Stimulated activated CD8-positive, alpha-beta memory T cell treated with anti-CD3 and anti-CD28 coated beads, Interleukin-7, amount 100 ng/mL, for 1 hour (primary cell): ENCODE data around the gene PDLIM5.
"Not testable (repeated sequence)": the region's sequence is repeated elsewhere in the genome, so short reads cannot be mapped to it uniquely, and the experiment has no call there.

Source experiments
- DNase-seq, 2 donors: peaks; one replicate each; pipeline ENCODE4 v3.0.0-alpha.2; 2020; ENCODE audit warnings: low read depth in 2 of 2

Gene PDLIM5

GRCh38 chr4:94462572-94462971 is 10.8 kb downstream of the PDLIM5 start:
- DNase-seq, result no peak

- no peak for DNase-seq
These were observed 12.0 kb downstream of the PDLIM5 start for GRCh38 chr4:94463771-94464170.

GRCh38 chr4:94466371-94466770 is 14.6 kb downstream of the PDLIM5 start:
- DNase-seq, result no peak

GRCh38 chr4:94466923-94467322 is 15.2 kb downstream of the PDLIM5 start:
- DNase-seq, result no peak

GRCh38 chr4:94468093-94468769 is 16.5 kb downstream of the PDLIM5 start:
- no peak for DNase-seq

- DNase-seq, result no peak
These were observed 17.6 kb downstream of the PDLIM5 start for GRCh38 chr4:94469221-94469784.

GRCh38 chr4:94470132-94470531 is 18.4 kb downstream of the PDLIM5 start:
- DNase-seq, result no peak

- DNase-seq, result not testable (repeated sequence)
These were observed 19.0 kb downstream of the PDLIM5 start for GRCh38 chr4:94470782-94471181.

GRCh38 chr4:94472056-94472826 is 20.5 kb downstream of the PDLIM5 start:
- DNase-seq, result no peak

- DNase-seq, result no peak
These were observed 23.3 kb downstream of the PDLIM5 start for GRCh38 chr4:94475050-94475449.

GRCh38 chr4:94475794-94476193 is 24.1 kb downstream of the PDLIM5 start:
- DNase-seq, result no peak

GRCh38 chr4:94477227-94477626 is 25.5 kb downstream of the PDLIM5 start:
- no peak for DNase-seq

GRCh38 chr4:94478805-94479204 is 27.1 kb downstream of the PDLIM5 start:
- not testable (repeated sequence) for DNase-seq

- DNase-seq, result no peak
These were observed 27.8 kb downstream of the PDLIM5 start for GRCh38 chr4:94479358-94480141.

GRCh38 chr4:94480362-94480951 is 28.7 kb downstream of the PDLIM5 start:
- no peak for DNase-seq

- DNase-seq, result no peak
These were observed 32.2 kb downstream of the PDLIM5 start for GRCh38 chr4:94483895-94484294.

- no peak for DNase-seq
These were observed 33.1 kb downstream of the PDLIM5 start for GRCh38 chr4:94484818-94485217.

GRCh38 chr4:94486372-94486801 is 34.6 kb downstream of the PDLIM5 start:
- DNase-seq, result no peak

GRCh38 chr4:94488670-94489069 is 36.9 kb downstream of the PDLIM5 start:
- DNase-seq, result no peak

- DNase-seq, result no peak
These were observed 37.4 kb downstream of the PDLIM5 start for GRCh38 chr4:94489098-94489497.

- DNase-seq, result no peak
These were observed 38.7 kb downstream of the PDLIM5 start for GRCh38 chr4:94490437-94490836.

GRCh38 chr4:94491322-94491721 is 39.6 kb downstream of the PDLIM5 start:
- no peak for DNase-seq
